ENCODE data around the gene ALG14.
"Not testable (repeated sequence)": the region's sequence is repeated elsewhere in the genome, so short reads cannot be mapped to it uniquely, and the experiment has no call there.

The ALG14 gene

GRCh38 chr1:95067062-95067461 lies 5.7 kb downstream of the ALG14 start:
- DNase-seq (ENCODE audit: insufficient read length) (no peak), FAIRE-seq (no peak)

GRCh38 chr1:95061445-95062006 lies 11.2 kb downstream of the ALG14 start:
- TF ChIP-seq POLR2A (IDR thresholded peaks at IDR 0.05; ENCODE audit: low read depth, low read length) (no peak), POLR2AphosphoS5 (IDR thresholded peaks at IDR 0.05; ENCODE audit: low read depth, low read length) (no peak), TAF1 (IDR thresholded peaks at IDR 0.05; ENCODE audit: borderline replicate concordance, low read depth, low read length) (no peak)
- FAIRE-seq (no peak), DNase-seq (ENCODE audit: insufficient read length) (no peak)

More at GRCh38 chr1:95067062-95067461, 5.7 kb downstream of the ALG14 start:
- TF ChIP-seq POLR2AphosphoS5 (IDR thresholded peaks at IDR 0.05; ENCODE audit: low read depth, low read length), result no peak
- TF ChIP-seq POLR2A (IDR thresholded peaks at IDR 0.05; ENCODE audit: low read depth, low read length), result no peak
- TF ChIP-seq TAF1 (IDR thresholded peaks at IDR 0.05; ENCODE audit: borderline replicate concordance, low read depth, low read length), result no peak

DNA sequence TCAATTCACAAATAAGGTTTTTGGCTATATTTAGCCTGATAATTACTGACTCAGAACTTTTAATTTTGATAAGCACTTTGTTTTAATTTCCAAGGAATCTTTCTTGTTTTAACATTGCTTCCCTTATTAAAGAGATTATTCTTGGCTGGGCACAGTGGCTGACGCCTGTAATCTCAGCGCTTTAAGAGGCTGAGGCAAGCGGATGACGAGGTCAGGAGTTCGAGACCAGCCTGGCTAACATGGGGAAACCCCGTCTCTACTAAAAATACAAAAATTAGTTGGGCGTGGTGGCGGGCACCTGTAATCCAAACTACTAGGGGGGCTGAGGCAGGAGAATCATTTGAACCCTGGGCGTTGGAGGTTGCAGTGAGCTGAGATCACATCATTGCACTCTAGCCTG lies 13.8 kb downstream of the ALG14 start:
- FAIRE-seq (no peak), DNase-seq (ENCODE audit: insufficient read length) (no peak)
- no peak for TF ChIP-seq TAF1 (IDR thresholded peaks at IDR 0.05; ENCODE audit: borderline replicate concordance, low read depth, low read length)
- no peak for TF ChIP-seq POLR2AphosphoS5 (IDR thresholded peaks at IDR 0.05; ENCODE audit: low read depth, low read length)
- TF ChIP-seq POLR2A (IDR thresholded peaks at IDR 0.05; ENCODE audit: low read depth, low read length), result no peak

DNA sequence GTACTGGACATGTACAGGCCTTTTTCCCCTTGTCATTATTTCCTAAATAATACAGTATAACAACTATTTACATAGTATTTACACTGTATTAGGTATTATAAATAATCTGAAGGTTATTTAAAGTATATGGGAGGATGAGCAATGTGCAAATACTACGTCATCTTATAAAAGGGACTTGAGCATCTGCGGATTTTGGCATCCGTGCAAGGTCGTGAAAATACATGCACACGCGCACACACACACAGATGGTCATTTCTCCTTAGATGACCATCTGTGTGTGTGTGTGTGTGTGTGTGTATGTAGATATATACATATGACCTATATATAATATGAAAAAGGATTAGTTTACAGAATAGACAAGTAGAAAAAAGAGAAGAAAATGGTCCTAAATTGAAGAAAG lies 15.4 kb downstream of the ALG14 start:
- FAIRE-seq (no peak), DNase-seq (ENCODE audit: insufficient read length) (no peak)
- TF ChIP-seq POLR2AphosphoS5 (IDR thresholded peaks at IDR 0.05; ENCODE audit: low read depth, low read length), result no peak
- no peak for TF ChIP-seq POLR2A (IDR thresholded peaks at IDR 0.05; ENCODE audit: low read depth, low read length)
- no peak for TF ChIP-seq TAF1 (IDR thresholded peaks at IDR 0.05; ENCODE audit: borderline replicate concordance, low read depth, low read length)

DNA sequence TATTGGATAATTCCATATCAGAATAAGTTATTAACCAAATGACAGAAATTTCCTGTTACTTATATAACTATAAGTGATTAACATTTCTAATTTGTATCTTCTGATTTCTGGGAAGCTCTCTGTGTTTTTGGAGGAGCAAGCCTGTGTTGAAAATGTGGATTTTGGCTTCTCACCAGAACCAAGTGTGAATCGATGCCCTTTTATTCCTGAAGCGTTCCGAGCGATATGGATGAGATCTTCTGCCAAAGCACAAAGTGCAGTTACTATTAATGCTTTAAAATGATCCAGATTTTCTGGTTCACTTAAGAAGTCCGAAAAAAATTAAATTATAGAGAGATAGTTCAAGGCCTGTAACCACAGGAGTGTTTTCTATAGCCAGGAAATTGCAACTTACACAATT lies 22.8 kb downstream of the ALG14 start:
- FAIRE-seq (no peak), DNase-seq (ENCODE audit: insufficient read length) (no peak)
- no peak for TF ChIP-seq POLR2A (IDR thresholded peaks at IDR 0.05; ENCODE audit: low read depth, low read length)
- TF ChIP-seq POLR2AphosphoS5 (IDR thresholded peaks at IDR 0.05; ENCODE audit: low read depth, low read length), result no peak
- TF ChIP-seq TAF1 (IDR thresholded peaks at IDR 0.05; ENCODE audit: borderline replicate concordance, low read depth, low read length), result no peak

DNA sequence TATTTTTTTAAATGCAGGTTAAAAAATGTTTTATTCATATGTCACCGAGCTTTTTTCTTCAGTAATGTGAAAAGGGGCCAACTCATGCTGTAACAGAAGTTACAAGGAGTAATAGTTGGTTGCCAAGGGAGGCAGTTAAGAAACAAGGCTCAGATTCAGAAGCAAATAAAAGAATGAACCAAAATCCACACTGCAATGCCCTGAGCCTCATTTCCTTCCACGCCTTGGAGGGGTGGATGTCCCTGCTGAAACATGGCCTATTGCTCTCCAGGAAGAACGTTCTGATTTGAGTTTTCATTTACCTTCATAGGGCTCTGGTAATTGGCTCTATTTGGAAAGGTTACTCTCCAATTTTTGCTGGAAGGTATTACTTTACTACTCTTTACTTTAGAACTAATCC lies 24.4 kb downstream of the ALG14 start:
- FAIRE-seq (no peak), DNase-seq (ENCODE audit: insufficient read length) (no peak)
- no peak for TF ChIP-seq POLR2AphosphoS5 (IDR thresholded peaks at IDR 0.05; ENCODE audit: low read depth, low read length)
- TF ChIP-seq TAF1 (IDR thresholded peaks at IDR 0.05; ENCODE audit: borderline replicate concordance, low read depth, low read length), result no peak
- no peak for TF ChIP-seq POLR2A (IDR thresholded peaks at IDR 0.05; ENCODE audit: low read depth, low read length)

GRCh38 chr1:95047624-95048023 lies 25.1 kb downstream of the ALG14 start:
- DNase-seq (ENCODE audit: insufficient read length); FAIRE-seq: not testable (repeated sequence)

DNA sequence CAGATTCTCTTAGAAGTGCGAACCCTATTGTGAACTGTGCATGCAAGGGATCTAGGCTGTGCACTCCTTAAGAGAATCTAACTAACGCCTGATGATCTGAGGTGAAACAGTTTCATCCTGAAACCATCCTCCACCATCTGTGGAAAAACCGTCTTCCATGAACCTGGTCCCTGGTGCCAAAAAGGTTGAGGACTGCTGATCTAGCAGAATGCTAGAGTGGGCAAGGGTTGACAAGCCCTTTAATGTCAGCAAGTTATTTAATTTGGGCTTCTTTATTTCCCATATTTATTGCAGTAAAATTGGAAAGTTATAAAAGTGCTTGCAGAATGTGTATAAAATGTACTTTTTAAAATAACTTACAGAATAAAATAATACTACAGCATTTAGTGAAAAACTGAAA lies 26.4 kb downstream of the ALG14 start:
- FAIRE-seq (no peak), DNase-seq (ENCODE audit: insufficient read length) (no peak)
- TF ChIP-seq TAF1 (IDR thresholded peaks at IDR 0.05; ENCODE audit: borderline replicate concordance, low read depth, low read length) (no peak), POLR2A (IDR thresholded peaks at IDR 0.05; ENCODE audit: low read depth, low read length) (no peak), POLR2AphosphoS5 (IDR thresholded peaks at IDR 0.05; ENCODE audit: low read depth, low read length) (no peak)

DNA sequence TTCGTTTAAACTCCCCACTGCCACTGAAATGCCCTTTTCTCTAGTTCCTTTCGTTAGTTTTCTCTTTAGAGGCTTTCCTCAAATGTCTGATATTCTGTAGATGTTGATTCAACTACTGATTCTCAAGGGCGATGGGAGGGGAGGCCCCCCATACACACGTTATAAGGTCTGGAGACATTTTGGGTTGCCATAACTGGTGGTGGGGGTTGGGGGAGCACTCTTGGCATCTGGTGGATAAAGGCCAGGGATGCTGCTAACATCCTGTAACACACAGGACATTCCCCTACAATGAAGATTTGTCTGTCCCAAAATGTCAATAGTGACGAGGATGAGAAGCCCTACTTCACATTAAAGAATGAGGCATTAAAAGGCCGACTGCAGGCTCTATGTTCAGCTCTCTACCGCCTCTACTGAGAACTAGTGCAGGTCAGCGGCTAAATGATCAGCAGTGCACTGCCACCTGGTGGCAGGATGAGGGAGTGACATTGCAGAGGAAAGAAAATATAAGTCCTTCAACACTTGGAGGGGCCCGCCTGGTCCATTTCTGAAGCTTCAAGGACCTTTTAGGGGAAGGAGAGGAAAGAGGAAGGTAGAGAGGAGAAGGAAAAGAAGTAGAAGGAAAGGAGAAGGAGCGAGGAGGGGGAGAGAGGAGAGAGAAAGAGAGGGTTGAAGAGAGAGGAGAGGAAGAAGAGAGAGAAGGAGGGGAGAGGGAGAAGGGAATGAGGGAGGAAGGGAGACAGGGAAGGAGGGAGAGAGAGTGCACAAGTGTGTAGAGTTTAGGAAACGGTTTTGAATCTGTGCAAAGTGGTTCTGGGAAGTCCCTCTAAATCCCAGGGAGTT lies 29.4 kb downstream of the ALG14 start:
- DNase-seq (ENCODE audit: insufficient read length), result peak; percentile 33
- TF ChIP-seq POLR2AphosphoS5 (IDR thresholded peaks at IDR 0.05; ENCODE audit: low read depth, low read length) (no peak), POLR2A (IDR thresholded peaks at IDR 0.05; ENCODE audit: low read depth, low read length) (no peak)
- peak; percentile 91 for FAIRE-seq

GRCh38 chr1:95042286-95042685 lies 30.5 kb downstream of the ALG14 start:
- TF ChIP-seq TAF1 (IDR thresholded peaks at IDR 0.05; ENCODE audit: borderline replicate concordance, low read depth, low read length) (no peak), POLR2A (IDR thresholded peaks at IDR 0.05; ENCODE audit: low read depth, low read length) (no peak), POLR2AphosphoS5 (IDR thresholded peaks at IDR 0.05; ENCODE audit: low read depth, low read length) (no peak)
- no peak for DNase-seq (ENCODE audit: insufficient read length)
- FAIRE-seq, result no peak

- no peak for DNase-seq (ENCODE audit: insufficient read length)
- no peak for FAIRE-seq
- TF ChIP-seq POLR2A (IDR thresholded peaks at IDR 0.05; ENCODE audit: low read depth, low read length), result no peak
Observed at GRCh38 chr1:95041491-95042165, 31.1 kb downstream of the ALG14 start.

- no peak for DNase-seq (ENCODE audit: insufficient read length)
- no peak for FAIRE-seq
- TF ChIP-seq TAF1 (IDR thresholded peaks at IDR 0.05; ENCODE audit: borderline replicate concordance, low read depth, low read length) (no peak), POLR2AphosphoS5 (IDR thresholded peaks at IDR 0.05; ENCODE audit: low read depth, low read length) (no peak), POLR2A (IDR thresholded peaks at IDR 0.05; ENCODE audit: low read depth, low read length) (no peak)
Observed at GRCh38 chr1:95040032-95040525, 32.7 kb downstream of the ALG14 start.
